ENCODE data around the gene WDR27. TPM values are rescaled to one million over a fixed set of nuclear protein-coding genes. Genes with fewer than 3 reads are reported as not detected.

Gene WDR27
- total and polyA plus RNA-seq, 2 experiments from 2014 or later = 54.4 to 83.0 TPM

GRCh38 chr6:169640351-169640852, 61.4 kb downstream of the WDR27 start:
- Histone ChIP-seq H3K4me1 (ENCODE audit: low read depth) (peaks cover 6% of the 10 kb centered on the region), H3K4me3 (no peak overlapping the region), H3K27ac (no peak overlapping the region), H3K36me3 (no peaks in the 10 kb centered on the region), H3K9me3 (ENCODE audit: low read depth) (no peaks in the 10 kb centered on the region), H3K27me3 (no peaks in the 10 kb centered on the region)
- TF ChIP-seq, protein P1, sequence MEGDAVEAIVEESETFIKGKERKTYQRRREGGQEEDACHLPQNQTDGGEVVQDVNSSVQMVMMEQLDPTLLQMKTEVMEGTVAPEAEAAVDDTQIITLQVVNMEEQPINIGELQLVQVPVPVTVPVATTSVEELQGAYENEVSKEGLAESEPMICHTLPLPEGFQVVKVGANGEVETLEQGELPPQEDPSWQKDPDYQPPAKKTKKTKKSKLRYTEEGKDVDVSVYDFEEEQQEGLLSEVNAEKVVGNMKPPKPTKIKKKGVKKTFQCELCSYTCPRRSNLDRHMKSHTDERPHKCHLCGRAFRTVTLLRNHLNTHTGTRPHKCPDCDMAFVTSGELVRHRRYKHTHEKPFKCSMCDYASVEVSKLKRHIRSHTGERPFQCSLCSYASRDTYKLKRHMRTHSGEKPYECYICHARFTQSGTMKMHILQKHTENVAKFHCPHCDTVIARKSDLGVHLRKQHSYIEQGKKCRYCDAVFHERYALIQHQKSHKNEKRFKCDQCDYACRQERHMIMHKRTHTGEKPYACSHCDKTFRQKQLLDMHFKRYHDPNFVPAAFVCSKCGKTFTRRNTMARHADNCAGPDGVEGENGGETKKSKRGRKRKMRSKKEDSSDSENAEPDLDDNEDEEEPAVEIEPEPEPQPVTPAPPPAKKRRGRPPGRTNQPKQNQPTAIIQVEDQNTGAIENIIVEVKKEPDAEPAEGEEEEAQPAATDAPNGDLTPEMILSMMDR (IDR thresholded peaks at IDR 0.05; ENCODE audit: low read depth, low read length) = no peak
- peak in 1 of 2 donors; percentile 23 for DNase-seq (ENCODE audit: low read depth in 1 of 2, low spot score in 1 of 2)

DNA sequence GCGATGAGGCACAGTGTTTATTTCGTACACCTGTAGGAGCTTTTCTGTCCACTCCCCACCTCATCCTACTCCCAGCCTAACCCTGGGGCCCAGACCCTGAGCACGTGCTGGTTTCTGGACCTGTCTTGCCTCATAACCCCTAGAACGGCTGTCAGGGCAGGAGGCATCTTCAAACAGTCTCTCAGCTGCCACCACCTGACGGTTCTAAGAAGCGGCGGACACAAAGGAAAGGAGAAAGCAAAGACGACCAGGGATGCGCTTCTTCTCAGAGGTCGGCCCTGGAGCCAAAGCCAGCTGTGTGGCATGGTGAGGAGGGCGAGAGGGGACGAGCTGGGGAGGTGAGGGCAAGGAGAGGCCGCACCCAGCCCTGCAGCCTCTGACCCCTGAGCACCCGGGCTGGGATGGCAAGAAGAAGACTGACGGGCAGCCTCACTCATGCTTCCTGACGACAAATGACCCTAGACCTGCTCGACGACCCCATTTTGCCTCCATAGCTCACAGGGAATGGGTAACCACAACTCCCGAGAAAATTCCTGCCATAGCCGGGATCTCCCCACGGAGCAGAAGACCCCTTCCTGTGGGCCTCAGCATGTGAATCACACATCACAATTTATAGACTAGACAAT, 62.1 kb downstream of the WDR27 start:
- H3K4me3 ChIP-seq = no peak overlapping the region
- TF ChIP-seq, protein P1 (IDR thresholded peaks at IDR 0.05; ENCODE audit: low read depth, low read length) = no peak
- H3K27me3 ChIP-seq = no peaks in the 10 kb centered on the region
- no peak for DNase-seq (ENCODE audit: low read depth in 1 of 2, low spot score in 1 of 2)
- no peaks in the 10 kb centered on the region for H3K36me3 ChIP-seq
- H3K9me3 ChIP-seq (ENCODE audit: low read depth) = no peaks in the 10 kb centered on the region
- no peak overlapping the region for H3K27ac ChIP-seq
- peaks cover 6% of the 10 kb centered on the region for H3K4me1 ChIP-seq (ENCODE audit: low read depth)

DNA sequence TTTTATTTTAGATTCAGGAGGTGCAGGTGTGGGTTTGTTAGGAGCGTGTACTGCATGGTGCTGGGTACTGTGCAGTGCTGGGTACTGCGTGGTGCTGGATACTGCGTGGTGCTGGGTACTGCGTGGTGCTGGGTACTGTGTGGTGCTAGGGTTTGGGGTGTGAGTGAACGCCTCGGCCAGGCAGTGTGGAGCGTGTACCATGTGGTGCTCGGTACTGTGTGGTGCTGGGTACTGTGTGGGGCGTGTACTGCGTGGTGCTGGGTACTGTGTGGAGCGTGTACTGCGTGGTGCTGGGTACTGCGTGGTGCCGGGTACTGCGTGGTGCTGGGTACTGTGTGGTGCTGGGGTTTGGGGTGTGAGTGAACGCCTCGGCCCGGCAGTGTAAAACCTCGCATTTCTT, 62.9 kb downstream of the WDR27 start:
- Histone ChIP-seq H3K4me1 (ENCODE audit: low read depth) (peaks cover 6% of the 10 kb centered on the region), H3K27ac (no peak overlapping the region), H3K27me3 (no peaks in the 10 kb centered on the region), H3K9me3 (ENCODE audit: low read depth) (no peaks in the 10 kb centered on the region), H3K4me3 (no peak overlapping the region), H3K36me3 (no peaks in the 10 kb centered on the region)
- TF ChIP-seq, protein P1 (IDR thresholded peaks at IDR 0.05; ENCODE audit: low read depth, low read length) = no peak
- no peak for DNase-seq (ENCODE audit: low read depth in 1 of 2, low spot score in 1 of 2)

DNA sequence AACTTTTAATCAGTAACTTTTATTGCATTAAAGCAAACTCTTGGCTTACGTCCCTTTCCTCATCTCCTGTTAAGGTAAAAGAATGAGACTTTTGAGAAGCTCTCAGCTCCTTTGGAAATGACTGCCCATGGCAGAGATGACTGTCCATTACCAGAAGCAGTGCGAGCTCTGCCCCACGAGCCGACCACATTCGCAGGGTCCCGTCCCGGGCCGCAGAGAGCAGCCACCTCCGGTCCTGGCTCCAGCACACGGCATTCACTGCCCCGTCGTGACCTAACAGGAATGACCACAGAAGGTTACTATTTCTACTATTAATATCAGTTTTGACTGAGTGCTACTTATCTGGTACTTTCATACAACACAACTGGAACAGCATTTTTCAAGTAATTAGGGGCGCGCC, 63.4 kb downstream of the WDR27 start:
- H3K27me3 ChIP-seq = no peaks in the 10 kb centered on the region
- no peaks in the 10 kb centered on the region for H3K36me3 ChIP-seq
- DNase-seq (ENCODE audit: low read depth in 1 of 2, low spot score in 1 of 2) = no peak
- H3K27ac ChIP-seq = no peak overlapping the region
- no peaks in the 10 kb centered on the region for H3K9me3 ChIP-seq (ENCODE audit: low read depth)
- H3K4me3 ChIP-seq = no peak overlapping the region
- H3K4me1 ChIP-seq (ENCODE audit: low read depth) = peaks cover 6% of the 10 kb centered on the region
- TF ChIP-seq, protein P1 (IDR thresholded peaks at IDR 0.05; ENCODE audit: low read depth, low read length) = no peak

- Histone ChIP-seq H3K27ac (no peak overlapping the region), H3K4me1 (ENCODE audit: low read depth) (peaks cover 6% of the 10 kb centered on the region), H3K36me3 (no peaks in the 10 kb centered on the region), H3K27me3 (no peaks in the 10 kb centered on the region), H3K4me3 (no peak overlapping the region), H3K9me3 (ENCODE audit: low read depth) (no peaks in the 10 kb centered on the region)
- no peak for DNase-seq (ENCODE audit: low read depth in 1 of 2, low spot score in 1 of 2)
- TF ChIP-seq, protein P1 (IDR thresholded peaks at IDR 0.05; ENCODE audit: low read depth, low read length) = no peak
Measured at GRCh38 chr6:169635345-169635744, 66.5 kb downstream of the WDR27 start.
